Stimulated activated CD4-positive, alpha-beta T cell treated with anti-CD3 and anti-CD28 coated beads, Interleukin-1b, Interleukin-23, amount 100 ng/mL, for 48 hours (primary cell): ENCODE results near the gene CTDP1.
"Not testable (repeated sequence)": the region's sequence is repeated elsewhere in the genome, so short reads cannot be mapped to it uniquely, and the experiment has no call there.

ENCODE experiments used
- DNase-seq: peaks from one replicate; pipeline ENCODE4 v3.0.0-alpha.2; 2020

The CTDP1 gene

GRCh38 chr18:79747156-79747845 is 67.7 kb downstream of the CTDP1 start:
- no peak for DNase-seq

GRCh38 chr18:79748321-79749180 is 68.9 kb downstream of the CTDP1 start:
- no peak for DNase-seq

GRCh38 chr18:79749251-79750191 is 69.9 kb downstream of the CTDP1 start:
- no peak for DNase-seq

- DNase-seq: no peak
Measured at GRCh38 chr18:79750980-79751571, 71.5 kb downstream of the CTDP1 start.

GRCh38 chr18:79751918-79752578 is 72.4 kb downstream of the CTDP1 start:
- DNase-seq: not testable (repeated sequence)

- not testable (repeated sequence) for DNase-seq
Measured at GRCh38 chr18:79752946-79753345, 73.3 kb downstream of the CTDP1 start.

GRCh38 chr18:79753391-79753851 is 73.8 kb downstream of the CTDP1 start:
- DNase-seq: no peak

- DNase-seq: no peak
Measured at GRCh38 chr18:79754022-79754761, 74.6 kb downstream of the CTDP1 start.

GRCh38 chr18:79754831-79755351 is 75.3 kb downstream of the CTDP1 start:
- no peak for DNase-seq

GRCh38 chr18:79755496-79756142 is 76.0 kb downstream of the CTDP1 start:
- DNase-seq: no peak

GRCh38 chr18:79756143-79756500 is 76.5 kb downstream of the CTDP1 start:
- no peak for DNase-seq

- no peak for DNase-seq
Measured at GRCh38 chr18:79756826-79757225, 77.2 kb downstream of the CTDP1 start.

GRCh38 chr18:79760348-79760747 is 80.7 kb downstream of the CTDP1 start:
- DNase-seq: no peak

GRCh38 chr18:79760881-79761280 is 81.3 kb downstream of the CTDP1 start:
- DNase-seq: no peak

GRCh38 chr18:79763407-79763806 is 83.8 kb downstream of the CTDP1 start:
- DNase-seq: no peak

- no peak for DNase-seq
Measured at GRCh38 chr18:79764131-79764530, 84.5 kb downstream of the CTDP1 start.

- DNase-seq: no peak
Measured at GRCh38 chr18:79765491-79766245, 86.1 kb downstream of the CTDP1 start.

GRCh38 chr18:79766308-79766707 is 86.7 kb downstream of the CTDP1 start:
- no peak for DNase-seq

- DNase-seq: no peak
Measured at GRCh38 chr18:79768745-79769144, 89.1 kb downstream of the CTDP1 start.
